ENCODE results near the gene R3HDM1. TPM values are rescaled to one million over a fixed set of nuclear protein-coding genes. Genes with fewer than 3 reads are reported as not detected.

Gene R3HDM1
- total and polyA plus RNA-seq, 12 donors = 9.4 to 42.7 (median 20.9) TPM

GRCh38 chr2:135546436-135546835 is 15.2 kb downstream of the R3HDM1 start:
- TF ChIP-seq CTCF (IDR thresholded peaks at IDR 0.05) = no peak
- no peak for TF ChIP-seq POLR2A (IDR thresholded peaks at IDR 0.05)
- Histone ChIP-seq H3K4me3 (no peak overlapping the region), H3K36me3 (replicated peaks in 1 of 2) (no peaks in the 10 kb centered on the region), H3K27me3 (no peaks in the 10 kb centered on the region), H3K4me1 (replicated peaks in 1 of 2) (no peaks in the 10 kb centered on the region), H3K9me3 (replicated peaks in 1 of 3) (no peaks in the 10 kb centered on the region), H3K27ac (no peak overlapping the region)
- no peak for DNase-seq
- intact Hi-C loops (cut with DNase I) = no loop called here
- WGBS, 4 donors = 96 to 100% (median 98%) methylated on average over 3 of the region's 3 CpGs

GRCh38 chr2:135547311-135547710 is 16.0 kb downstream of the R3HDM1 start:
- Histone ChIP-seq H3K9me3 (replicated peaks in 1 of 3) (no peaks in the 10 kb centered on the region), H3K36me3 (replicated peaks in 1 of 2) (no peaks in the 10 kb centered on the region), H3K4me3 (no peak overlapping the region), H3K27ac (no peak overlapping the region), H3K4me1 (replicated peaks in 1 of 2) (no peaks in the 10 kb centered on the region), H3K27me3 (no peaks in the 10 kb centered on the region)
- no peak for DNase-seq
- intact Hi-C loops (cut with DNase I) = no loop called here
- TF ChIP-seq CTCF (IDR thresholded peaks at IDR 0.05) = no peak
- no peak for TF ChIP-seq POLR2A (IDR thresholded peaks at IDR 0.05)
- WGBS, 4 donors = 94 to 97% (median 96%) methylated on average over 3 of the region's 3 CpGs

GRCh38 chr2:135551356-135551755 is 20.1 kb downstream of the R3HDM1 start:
- DNase-seq = no peak
- no peak overlapping the region for H3K4me3 ChIP-seq
- TF ChIP-seq POLR2A (IDR thresholded peaks at IDR 0.05) (no peak), CTCF (IDR thresholded peaks at IDR 0.05) (no peak)
- WGBS, 4 donors = 78 to 86% (median 80%) methylated on average over 5 of the region's 5 CpGs
- no peaks in the 10 kb centered on the region for H3K36me3 ChIP-seq (replicated peaks in 1 of 2)
- intact Hi-C loops (cut with DNase I) = no loop called here
- H3K4me1 ChIP-seq (replicated peaks in 1 of 2) = no peaks in the 10 kb centered on the region
- no peaks in the 10 kb centered on the region for H3K9me3 ChIP-seq (replicated peaks in 1 of 3)
- no peaks in the 10 kb centered on the region for H3K27me3 ChIP-seq
- H3K27ac ChIP-seq = no peak overlapping the region

- Histone ChIP-seq H3K36me3 (replicated peaks in 1 of 2) (no peaks in the 10 kb centered on the region), H3K9me3 (replicated peaks in 1 of 3) (no peaks in the 10 kb centered on the region), H3K27ac (no peak overlapping the region), H3K4me1 (replicated peaks in 1 of 2) (no peaks in the 10 kb centered on the region), H3K4me3 (no peak overlapping the region), H3K27me3 (no peaks in the 10 kb centered on the region)
- intact Hi-C loops (cut with DNase I) = no loop called here
- WGBS, 4 donors = 96 to 100% (median 98%) methylated on average over 4 of the region's 4 CpGs
- no peak for TF ChIP-seq POLR2A (IDR thresholded peaks at IDR 0.05)
- TF ChIP-seq CTCF (IDR thresholded peaks at IDR 0.05) = no peak
- DNase-seq = no peak
Observed at GRCh38 chr2:135552887-135553286, 21.6 kb downstream of the R3HDM1 start.
